Measurements from ENCODE around the gene DRGX. TPM values are rescaled to one million over a fixed set of nuclear protein-coding genes. Genes with fewer than 3 reads are reported as not detected.

Gene DRGX
- total and polyA plus RNA-seq, 2 donors (not counting 3 experiments of a cell fraction or from before 2014, with no cell fraction given) = not detected

DNA sequence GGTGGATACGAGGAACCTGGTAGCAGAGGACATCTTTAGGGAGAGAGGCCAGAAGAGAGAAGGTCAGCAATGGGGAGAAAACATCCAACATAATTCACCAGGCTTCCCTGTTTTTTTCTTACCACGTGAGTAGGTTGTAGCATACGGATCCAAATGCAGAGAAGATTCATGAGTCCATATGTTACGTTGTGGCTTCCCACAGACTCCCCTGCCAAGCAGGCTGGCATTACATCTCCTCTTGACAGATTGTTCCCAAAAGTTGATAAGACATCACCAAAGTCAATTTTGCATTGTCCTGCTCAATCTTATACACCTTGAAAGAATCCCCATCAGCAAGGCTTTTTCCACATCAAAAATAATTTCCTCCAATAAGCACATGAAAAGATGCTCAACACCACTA is 39.7 kb downstream of the DRGX start:
- H3K9me3 ChIP-seq (replicated peaks; ENCODE audit: control insufficient read depth, insufficient read depth, low read length) = no peaks in the 10 kb centered on the region
- ChIA-PET CTCF (no interaction called here), POLR2A (no interaction called here)

More for the DNA sequence above, 39.7 kb downstream of the DRGX start:
- no TSS peak for BruUV-seq (replicated peaks)
- H4K20me1 ChIP-seq (replicated peaks; ENCODE audit: control insufficient read depth, extremely low read depth, insufficient read depth, low read length) = no peaks in the 10 kb centered on the region
- intact Hi-C loops (cut with micrococcal nuclease) = no loop called here
- no peak overlapping the region for H3K27ac ChIP-seq (ENCODE audit: insufficient read depth, low read depth, low read length)
- H3K79me2 ChIP-seq (ENCODE audit: control insufficient read depth, insufficient read depth, low read length) = no peaks in the 10 kb centered on the region
- no peak overlapping the region for H3K4me3 ChIP-seq (replicated peaks in 1 of 3; ENCODE audit: insufficient read depth in 1 of 3, low read depth in 1 of 3, low read length in 3 of 3)
- H3K4me1 ChIP-seq (ENCODE audit: control insufficient read depth, extremely low read depth, insufficient read depth, low read length) = no peaks in the 10 kb centered on the region
- H3K27me3 ChIP-seq (ENCODE audit: control insufficient read depth in 2 of 2, insufficient read depth in 2 of 2, low read length in 2 of 2) = peaks cover 0 to 1% of the 10 kb centered on the region in 2 experiments
- TF ChIP-seq GATA2 (IDR thresholded peaks at IDR 0.05; ENCODE audit: insufficient read depth, insufficient read length, low read depth, low read length) (no peak), POLR2A (IDR thresholded peaks at IDR 0.05; ENCODE audit: low read depth, low read length) (no peak), MYC (IDR thresholded peaks at IDR 0.05; ENCODE audit: low read depth, low read length) (no peak), FOS (IDR thresholded peaks at IDR 0.05; ENCODE audit: borderline replicate concordance, insufficient read depth, low read length) (no peak), JUN (IDR thresholded peaks at IDR 0.05; ENCODE audit: borderline replicate concordance, insufficient read depth, insufficient read length, low read depth) (no peak), POLR2AphosphoS5 (IDR thresholded peaks at IDR 0.05; ENCODE audit: insufficient read depth, low read depth, low read length) (no peak)
- TF ChIP-seq, protein P1, sequence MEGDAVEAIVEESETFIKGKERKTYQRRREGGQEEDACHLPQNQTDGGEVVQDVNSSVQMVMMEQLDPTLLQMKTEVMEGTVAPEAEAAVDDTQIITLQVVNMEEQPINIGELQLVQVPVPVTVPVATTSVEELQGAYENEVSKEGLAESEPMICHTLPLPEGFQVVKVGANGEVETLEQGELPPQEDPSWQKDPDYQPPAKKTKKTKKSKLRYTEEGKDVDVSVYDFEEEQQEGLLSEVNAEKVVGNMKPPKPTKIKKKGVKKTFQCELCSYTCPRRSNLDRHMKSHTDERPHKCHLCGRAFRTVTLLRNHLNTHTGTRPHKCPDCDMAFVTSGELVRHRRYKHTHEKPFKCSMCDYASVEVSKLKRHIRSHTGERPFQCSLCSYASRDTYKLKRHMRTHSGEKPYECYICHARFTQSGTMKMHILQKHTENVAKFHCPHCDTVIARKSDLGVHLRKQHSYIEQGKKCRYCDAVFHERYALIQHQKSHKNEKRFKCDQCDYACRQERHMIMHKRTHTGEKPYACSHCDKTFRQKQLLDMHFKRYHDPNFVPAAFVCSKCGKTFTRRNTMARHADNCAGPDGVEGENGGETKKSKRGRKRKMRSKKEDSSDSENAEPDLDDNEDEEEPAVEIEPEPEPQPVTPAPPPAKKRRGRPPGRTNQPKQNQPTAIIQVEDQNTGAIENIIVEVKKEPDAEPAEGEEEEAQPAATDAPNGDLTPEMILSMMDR (IDR thresholded peaks at IDR 0.05; ENCODE audit: extremely low read depth in 1 of 2, insufficient read depth in 1 of 2, low read depth in 1 of 2, low read length in 2 of 2) = no peak
- TF ChIP-seq, protein P2, sequence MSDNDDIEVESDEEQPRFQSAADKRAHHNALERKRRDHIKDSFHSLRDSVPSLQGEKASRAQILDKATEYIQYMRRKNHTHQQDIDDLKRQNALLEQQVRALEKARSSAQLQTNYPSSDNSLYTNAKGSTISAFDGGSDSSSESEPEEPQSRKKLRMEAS (IDR thresholded peaks at IDR 0.05; ENCODE audit: insufficient read depth, insufficient read length) = no peak
- no peaks in the 10 kb centered on the region for H3K9me1 ChIP-seq (replicated peaks; ENCODE audit: control insufficient read depth, extremely low read depth, insufficient read depth, low read length)
- H3K9ac ChIP-seq (replicated peaks; ENCODE audit: extremely low read depth, insufficient read depth, low read length) = no peak overlapping the region
- DNase-seq (ENCODE audit: low read depth, low spot score) (no peak), FAIRE-seq (no peak)
- H3K4me2 ChIP-seq (ENCODE audit: insufficient read depth, low read length) = no peak overlapping the region
- H3K36me3 ChIP-seq (ENCODE audit: control insufficient read depth in 2 of 2, extremely low read depth in 1 of 2, insufficient read depth in 2 of 2, low read length in 2 of 2) = no peaks in the 10 kb centered on the region
- dilution Hi-C loops (cut with MboI; ENCODE audit: extremely low pct_ligation_motif_present, low sequenced_read_pairs) = no loop called here
- H2AFZ ChIP-seq (ENCODE audit: low read depth, low read length) = no peak overlapping the region

All from endothelial cell of umbilical vein (primary cell).